Kidney (tissue), 14 donors: ENCODE measurements around the gene FRAS1. TPM values are rescaled to one million over a fixed set of nuclear protein-coding genes. Genes with fewer than 3 reads are reported as not detected.

Experiments used
- DNase-seq, 5 donors: peaks; one replicate each; pipeline ENCODE4 v3.0.0-alpha.2; 2013 to 2020
- FAIRE-seq: peaks from 2 replicates; lab custom pipeline; 2012; peaks lifted over from hg19 to GRCh38; lab: Jason Lieb, UNC
- H3K27ac ChIP-seq, 2 donors: one replicate each; pipeline ENCODE4 v1.7.0; 2013; ENCODE audit warnings: low read depth in 2 of 2, low read length in 2 of 2, inconsistent platforms in 1 of 2
- H3K27me3 ChIP-seq: one replicate; pipeline ENCODE4 v1.7.1; 2013; ENCODE audit warnings: low read length, inconsistent platforms; ENCODE audit not compliant: control insufficient read depth, insufficient read depth
- H3K36me3 ChIP-seq, 3 donors: one replicate each; pipeline versions ENCODE4 v1.7.0 to v1.7.1; 2013; ENCODE audit warnings: low read length in 3 of 3, control low read depth in 1 of 3, inconsistent platforms in 1 of 3; ENCODE audit not compliant: insufficient read depth in 3 of 3, control insufficient read depth in 2 of 3
- H3K4me1 ChIP-seq, 3 donors: one replicate each; pipeline versions ENCODE4 v1.7.0 to v1.7.1; 2013; ENCODE audit warnings: low read length in 3 of 3, inconsistent platforms in 1 of 3, low read depth in 1 of 3; ENCODE audit not compliant: control insufficient read depth in 2 of 3, insufficient read depth in 2 of 3
- H3K4me3 ChIP-seq, 3 donors: one replicate each; pipeline versions ENCODE4 v1.7.0 to v1.8.1; 2013; ENCODE audit warnings: low read length in 3 of 3, control low read depth in 1 of 3, inconsistent platforms in 1 of 3
- H3K9ac ChIP-seq, 3 donors: one replicate each; pipeline versions ENCODE4 v1.7.0 to v1.7.1; 2013; ENCODE audit warnings: low read length in 3 of 3, control low read depth in 1 of 3, inconsistent platforms in 1 of 3
- H3K9me3 ChIP-seq, 3 donors: one replicate each; pipeline versions ENCODE4 v1.7.0 to v1.7.1; 2013; ENCODE audit warnings: low read length in 3 of 3, control low read depth in 1 of 3, inconsistent platforms in 1 of 3; ENCODE audit not compliant: control insufficient read depth in 2 of 3, insufficient read depth in 1 of 3
- CTCF ChIP-seq: IDR thresholded peaks from 3 replicates; pipeline ENCODE4 v1.5.1; 2012; ENCODE audit warnings: mild to moderate bottlenecking, moderate library complexity, borderline replicate concordance; ENCODE audit not compliant: insufficient read depth; ENCODE audit errors: extremely low read depth
- intact Hi-C: fragments of 100-400 bp; cut with DNase I; formaldehyde crosslinking; loops from one replicate; pipeline ENCODE4 v1.11.1; 2022
- polyA plus RNA-seq: library from polyadenylated mRNA; stranded (reverse); fragments of 350-450 nt; fragmentation: Illumina TruSeq; extraction: RNeasy Lipid Tissue Mini Kit (QIAGEN cat#74804); gene quantifications from one replicate; pipeline ENCODE4 v1.2.3, GENCODE V29; 2014; ENCODE audit warnings: low read depth, low replicate concordance; ENCODE audit not compliant: insufficient read depth
- total RNA-seq: library from RNA; stranded (reverse); fragmentation: NEBNext Ultra II Directional; extraction: Animal tissue kit (Norgen Biotek cat#: 25700); gene quantifications from one replicate; pipeline ENCODE4 v1.2.1, GENCODE V29; 2021
- donor health status: control.
- donor health status: control.
- donor health status: control.
- donor health status: control.
- donor health status: control.
- donor health status: DM: yes; HTN: yes; CAD: no.
- donor health status: Normal renal cell carcinoma (clear cell type).

FRAS1 gene
- total and polyA plus RNA-seq, 2 donors from 2014 or later: 6.5 to 31.5 TPM

- intact Hi-C loops: no loop called here
- Histone ChIP-seq H3K27ac (no peak overlapping the region), H3K4me3 (no peak overlapping the region), H3K4me1 (no peaks in the 10 kb centered on the region), H3K9me3 (no peaks in the 10 kb centered on the region), H3K36me3 (peaks cover 3 to 30% (median 18%) of the 10 kb centered on the region in 3 donors), H3K27me3 (no peaks in the 10 kb centered on the region), H3K9ac (no peak overlapping the region)
- DNase-seq (no peak), FAIRE-seq (no peak)
- TF ChIP-seq CTCF: no peak
Observed at GRCh38 chr4:78509043-78509442, 451.9 kb downstream of the FRAS1 start.

GRCh38 chr4:78510108-78510507 lies 453.0 kb downstream of the FRAS1 start:
- Histone ChIP-seq H3K27ac (no peak overlapping the region), H3K4me1 (no peaks in the 10 kb centered on the region), H3K36me3 (peaks cover 3 to 30% (median 19%) of the 10 kb centered on the region in 3 donors), H3K4me3 (no peak overlapping the region), H3K27me3 (no peaks in the 10 kb centered on the region), H3K9ac (no peak overlapping the region), H3K9me3 (no peaks in the 10 kb centered on the region)
- DNase-seq (no peak), FAIRE-seq (no peak)
- no peak for TF ChIP-seq CTCF
- intact Hi-C loops: no loop called here

GRCh38 chr4:78510681-78511080 lies 453.6 kb downstream of the FRAS1 start:
- FAIRE-seq (no peak), DNase-seq (no peak)
- no peak overlapping the region for H3K9ac ChIP-seq
- no peak overlapping the region for H3K27ac ChIP-seq
- H3K4me3 ChIP-seq: no peak overlapping the region
- intact Hi-C loops: no loop called here
- TF ChIP-seq CTCF: no peak
- H3K9me3 ChIP-seq: no peaks in the 10 kb centered on the region
- H3K27me3 ChIP-seq: no peaks in the 10 kb centered on the region
- H3K4me1 ChIP-seq: no peaks in the 10 kb centered on the region
- peaks cover 3 to 30% (median 22%) of the 10 kb centered on the region in 3 donors for H3K36me3 ChIP-seq

- Histone ChIP-seq H3K4me3 (no peak overlapping the region), H3K9ac (no peak overlapping the region), H3K4me1 (no peaks in the 10 kb centered on the region), H3K9me3 (no peaks in the 10 kb centered on the region), H3K27me3 (no peaks in the 10 kb centered on the region), H3K27ac (no peak overlapping the region), H3K36me3 (peaks cover 3 to 25% (median 19%) of the 10 kb centered on the region in 3 donors)
- TF ChIP-seq CTCF: no peak
- FAIRE-seq: no peak
- intact Hi-C loops: no loop called here
- DNase-seq: peak in 1 of 5 donors; percentile 58
Observed at GRCh38 chr4:78512357-78512920, 455.3 kb downstream of the FRAS1 start.
